T-cell (primary cell): ENCODE measurements around the gene KCTD8. TPM values are rescaled to one million over a fixed set of nuclear protein-coding genes. Genes with fewer than 3 reads are reported as not detected.

Experiments used
- ATAC-seq, 4 experiments: fragments of 200-7000 bp in 3 of 4; fragments of 150-1000 bp in 1 of 4; cut with Tn5 transposase; replicated peaks in 1 of 4; 1 replicate in 3 of 4; 2 replicates in 1 of 4; pipeline ENCODE4 v1.10.0; 2021; ENCODE audit warnings: moderate library complexity in 3 of 4, mild to moderate bottlenecking in 2 of 4, moderate number of reproducible peaks in 1 of 4
- CTCF ChIA-PET, 2 donors: fragments of 300-600 bp; sonication (Branson Sonifier 250); formaldehyde crosslinking; loops; one replicate each; lab custom pipeline; 2022; ENCODE audit warnings: antibody characterized with exemption in 2 of 2; lab: Charles Lee
- POLR2A ChIA-PET, 2 donors: fragments of 300-600 bp; sonication (Branson Sonifier 250); formaldehyde crosslinking; loops; one replicate each; lab custom pipeline; 2022; ENCODE audit warnings: antibody characterized with exemption in 2 of 2; lab: Charles Lee
- DNase-seq, 35 experiments: peaks; one replicate each; pipeline versions ENCODE4 v3.0.0 to v3.0.0-alpha.2; 2013 to 2023
- H3K27ac ChIP-seq: one replicate; pipeline ENCODE4 v1.5.1; 2013; ENCODE audit warnings: low read length
- H3K27me3 ChIP-seq, 2 experiments: replicated peaks in 1 of 2; 1 replicate in 1 of 2; 2 replicates in 1 of 2; pipeline versions ENCODE4 v1.6.1 to v1.7.0; 2013; ENCODE audit warnings: low read length in 1 of 2, mixed read lengths in 1 of 2; ENCODE audit not compliant: control insufficient read depth in 2 of 2, insufficient read depth in 2 of 2; ENCODE audit errors: extremely low read depth in 1 of 2
- H3K36me3 ChIP-seq, 2 donors: 1 replicate in 1 of 2; 2 replicates in 1 of 2; pipeline versions ENCODE4 v1.6.1 to v1.7.0; 2013; ENCODE audit warnings: low read length in 1 of 2; ENCODE audit not compliant: control insufficient read depth in 2 of 2, insufficient read depth in 1 of 2; ENCODE audit errors: extremely low read depth in 1 of 2
- H3K4me1 ChIP-seq, 2 experiments: 1 replicate in 1 of 2; 2 replicates in 1 of 2; pipeline versions ENCODE4 v1.6.1 to v1.7.0; 2013; ENCODE audit warnings: low read length in 2 of 2, mixed read lengths in 1 of 2; ENCODE audit not compliant: insufficient read depth in 2 of 2, control insufficient read depth in 1 of 2; ENCODE audit errors: extremely low read depth in 1 of 2
- H3K4me3 ChIP-seq, 2 donors: 1 replicate in 1 of 2; 2 replicates in 1 of 2; pipeline versions ENCODE4 v1.5.1 to v1.7.0; 2013; ENCODE audit warnings: mild to moderate bottlenecking in 2 of 2, low read length in 1 of 2, moderate library complexity in 1 of 2; ENCODE audit not compliant: control insufficient read depth in 1 of 2; ENCODE audit errors: extremely low read depth in 1 of 2
- H3K9me3 ChIP-seq: 2 replicates; pipeline ENCODE4 v1.7.0; 2013
- H3K27ac Mint-ChIP-seq, 2 donors: one replicate each; pipeline ENCODE4 v1.8.0; 2020 to 2021; ENCODE audit warnings: mild to moderate bottlenecking in 2 of 2, mixed read lengths in 2 of 2
- H3K27me3 Mint-ChIP-seq, 2 donors: one replicate each; pipeline ENCODE4 v1.8.0; 2021 to 2022; ENCODE audit warnings: mixed read lengths in 2 of 2
- H3K36me3 Mint-ChIP-seq: one replicate; pipeline ENCODE4 v1.8.0; 2021; ENCODE audit warnings: mixed read lengths
- H3K4me1 Mint-ChIP-seq, 3 donors: one replicate each; pipeline ENCODE4 v1.8.0; 2020 to 2022; ENCODE audit warnings: mixed read lengths in 3 of 3, mild to moderate bottlenecking in 1 of 3
- H3K4me3 Mint-ChIP-seq, 3 donors: one replicate each; pipeline ENCODE4 v1.8.0; 2020 to 2022; ENCODE audit warnings: mild to moderate bottlenecking in 3 of 3, mixed read lengths in 3 of 3, moderate library complexity in 3 of 3
- H3K9me3 Mint-ChIP-seq, 3 donors: one replicate each; pipeline ENCODE4 v1.8.0; 2020 to 2022; ENCODE audit warnings: mixed read lengths in 3 of 3
- WGBS: methylation state at CpG from one replicate; pipeline ENCODE4 v1.1.5; 2013; ENCODE audit warnings: missing lambda C conversion rate; ENCODE audit not compliant: insufficient coverage; 5-methylcytosine and 5-hydroxymethylcytosine counted together
- total RNA-seq, 35 experiments: library from RNA in 6 of 35; stranded (reverse) in 6 of 35; fragments of 120-200 nt in 1 of 35; gene quantifications; one replicate each; pipeline versions ENCODE4 v1.2.1 to v1.2.4 and lab custom pipeline; 2013 to 2026

Gene KCTD8
- total RNA-seq, 5 donors from 2014 or later (not counting 1 experiment from before 2014, with no cell fraction given) = not detected

DNA sequence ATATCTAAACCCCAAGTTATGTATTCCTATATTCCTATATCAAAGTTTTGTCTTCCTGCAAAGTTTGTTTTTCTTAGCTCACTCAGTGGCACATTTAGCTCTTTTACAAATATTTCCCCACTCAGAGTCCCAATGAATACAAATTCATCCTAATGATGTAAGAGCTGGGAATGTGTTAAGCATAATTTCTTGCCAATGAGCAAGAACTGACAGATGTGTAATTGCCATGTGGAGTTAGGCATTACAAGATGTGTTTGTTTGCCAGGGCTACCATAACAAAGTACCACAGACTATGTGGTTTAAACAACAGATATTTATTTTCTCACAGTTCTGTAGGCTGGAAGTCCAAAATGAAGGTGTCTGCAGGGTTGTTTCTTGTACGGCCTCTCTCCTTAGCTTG, 302.1 kb downstream of the KCTD8 start:
- no peaks in the 10 kb centered on the region for H3K4me1 Mint-ChIP-seq
- H3K4me3 ChIP-seq = no peak overlapping the region
- H3K36me3 Mint-ChIP-seq = no peaks in the 10 kb centered on the region
- ChIA-PET CTCF (no interaction called here), POLR2A (no interaction called here)
- ATAC-seq (no peak), DNase-seq (no peak)
- no peak overlapping the region for H3K4me3 Mint-ChIP-seq
- no peak overlapping the region for H3K27ac Mint-ChIP-seq
- no peaks in the 10 kb centered on the region for H3K4me1 ChIP-seq
- no peaks in the 10 kb centered on the region for H3K9me3 ChIP-seq
- no peak overlapping the region for H3K27ac ChIP-seq
- WGBS = no CpG with 5 or more reads among the region's 1 CpG
- no peaks in the 10 kb centered on the region for H3K27me3 ChIP-seq
- H3K9me3 Mint-ChIP-seq = peaks cover 11 to 19% (median 11%) of the 10 kb centered on the region in 3 donors
- H3K27me3 Mint-ChIP-seq = no peaks in the 10 kb centered on the region
- no peaks in the 10 kb centered on the region for H3K36me3 ChIP-seq

DNA sequence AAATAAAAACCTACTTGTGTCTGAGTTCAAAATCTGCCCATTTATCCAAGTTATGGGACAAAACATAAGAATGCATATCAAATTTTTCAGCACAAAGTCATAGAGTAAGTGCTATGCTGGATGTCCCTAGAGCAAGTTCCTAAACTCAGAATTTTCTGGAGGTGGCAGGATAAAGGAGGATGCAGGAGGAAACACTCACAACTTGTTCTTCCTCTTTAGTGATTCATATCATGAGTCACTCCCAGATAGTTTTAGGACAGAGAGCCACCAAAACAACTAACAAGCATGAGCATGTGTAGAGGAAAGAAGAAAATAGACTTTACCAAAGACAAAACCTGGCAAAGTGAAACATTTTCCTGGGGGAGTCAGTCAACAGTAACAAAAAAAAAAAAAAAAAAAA, 302.7 kb downstream of the KCTD8 start:
- Mint-ChIP-seq H3K4me1 (no peaks in the 10 kb centered on the region), H3K27ac (no peak overlapping the region), H3K27me3 (no peaks in the 10 kb centered on the region), H3K36me3 (no peaks in the 10 kb centered on the region), H3K4me3 (no peak overlapping the region), H3K9me3 (peaks cover 11 to 19% (median 12%) of the 10 kb centered on the region in 3 donors)
- no peaks in the 10 kb centered on the region for H3K9me3 ChIP-seq
- DNase-seq = no peak
- H3K4me3 ChIP-seq = no peak overlapping the region
- no peaks in the 10 kb centered on the region for H3K27me3 ChIP-seq
- no peaks in the 10 kb centered on the region for H3K36me3 ChIP-seq
- no peak overlapping the region for H3K27ac ChIP-seq
- H3K4me1 ChIP-seq = no peaks in the 10 kb centered on the region
- CTCF ChIA-PET = no interaction called here
- ATAC-seq = no peak
- POLR2A ChIA-PET = no interaction called here

DNA sequence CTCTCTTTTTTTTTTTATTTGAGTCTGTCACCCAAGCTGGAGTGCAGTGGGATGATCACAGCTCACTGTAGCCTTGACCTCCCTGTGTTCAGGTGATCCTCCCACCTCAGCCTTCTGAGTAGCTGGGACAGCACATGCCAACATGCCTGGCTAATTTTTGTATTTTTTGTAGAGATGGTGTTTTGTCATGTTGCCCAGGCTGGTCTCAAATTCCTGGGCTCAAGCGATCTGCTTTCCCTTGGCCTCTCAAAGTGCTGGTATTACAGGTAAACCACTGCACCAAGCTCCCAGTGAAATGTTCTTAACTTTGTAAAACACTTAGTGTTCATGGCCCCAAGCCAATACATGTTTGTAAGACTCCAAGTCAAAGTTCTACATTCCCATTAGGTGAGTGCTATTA, 316.1 kb downstream of the KCTD8 start:
- H3K36me3 ChIP-seq = no peaks in the 10 kb centered on the region
- POLR2A ChIA-PET = no interaction called here
- H3K27me3 Mint-ChIP-seq = no peaks in the 10 kb centered on the region
- no peaks in the 10 kb centered on the region for H3K4me1 Mint-ChIP-seq
- no peaks in the 10 kb centered on the region for H3K9me3 ChIP-seq
- no peak overlapping the region for H3K4me3 Mint-ChIP-seq
- WGBS = no CpG with 5 or more reads among the region's 1 CpG
- H3K27me3 ChIP-seq = no peaks in the 10 kb centered on the region
- no peak overlapping the region for H3K27ac ChIP-seq
- no peaks in the 10 kb centered on the region for H3K4me1 ChIP-seq
- H3K36me3 Mint-ChIP-seq = no peaks in the 10 kb centered on the region
- no peak for ATAC-seq
- H3K9me3 Mint-ChIP-seq = peaks cover 14 to 21% (median 20%) of the 10 kb centered on the region in 3 donors
- no peak for DNase-seq
- no peak overlapping the region for H3K27ac Mint-ChIP-seq
- no peak overlapping the region for H3K4me3 ChIP-seq
- CTCF ChIA-PET = no interaction called here

Other genes starting within 250 kb of the KCTD8 start
- gene YIPF7, start 202.8 kb upstream of the KCTD8 start, total RNA-seq = under 1 TPM in 1 of 5 donors, not detected in 4; 0.50 TPM
- gene GUF1, start 229.6 kb upstream of the KCTD8 start, total RNA-seq = 10 to 100 TPM; 16.2 to 23.8 (median 21.2) TPM